Activated B cell treated with CpG ODN at 0.5 μM for 24 hours (primary cell): ENCODE measurements around the gene QDPR. TPM values are rescaled to one million over a fixed set of nuclear protein-coding genes. Genes with fewer than 3 reads are reported as not detected.

ENCODE experiments used
- ATAC-seq: fragments of 200-7000 bp; cut with Tn5 transposase; one replicate; pipeline ENCODE4 v1.10.0; 2021; ENCODE audit warnings: low read depth, mild to moderate bottlenecking, moderate library complexity
- CTCF ChIA-PET: fragments of 350-600 bp; sonication (Branson Sonifier 250); formaldehyde crosslinking; loops from one replicate; lab custom pipeline; 2021; ENCODE audit warnings: antibody characterized with exemption; lab: Charles Lee
- POLR2A ChIA-PET: fragments of 350-600 bp; sonication (Branson Sonifier 250); formaldehyde crosslinking; loops from one replicate; lab custom pipeline; 2021; ENCODE audit warnings: antibody characterized with exemption; lab: Charles Lee
- DNase-seq: peaks from one replicate; pipeline ENCODE4 v3.0.0; 2022
- H3K27ac Mint-ChIP-seq: one replicate; pipeline ENCODE4 v1.8.0; 2020; ENCODE audit warnings: mixed read lengths
- H3K27me3 Mint-ChIP-seq: one replicate; pipeline ENCODE4 v1.8.0; 2021; ENCODE audit warnings: mixed read lengths
- H3K36me3 Mint-ChIP-seq: one replicate; pipeline ENCODE4 v1.8.0; 2021; ENCODE audit warnings: low read depth, mixed read lengths
- H3K4me1 Mint-ChIP-seq: one replicate; pipeline ENCODE4 v1.8.0; 2021; ENCODE audit warnings: mixed read lengths
- H3K4me3 Mint-ChIP-seq: one replicate; pipeline ENCODE4 v1.8.0; 2020; ENCODE audit warnings: mild to moderate bottlenecking, mixed read lengths
- H3K9me3 Mint-ChIP-seq: one replicate; pipeline ENCODE4 v1.8.0; 2020; ENCODE audit warnings: mixed read lengths
- intact Hi-C: fragments of 100-400 bp; cut with micrococcal nuclease; formaldehyde crosslinking; loops from one replicate; pipeline ENCODE4 v1.15.1; 2024
- total RNA-seq: library from RNA; stranded (reverse); gene quantifications from 2 replicates; pipeline ENCODE4 v1.2.3, GENCODE V29; 2022
- TF ChIP-seq, protein P1 (sequence below): fragments of 200-600 bp; IDR thresholded peaks from one replicate; pipeline ENCODE4 v1.8.0; 2022; ENCODE audit warnings: antibody characterized with exemption, mild to moderate bottlenecking

The QDPR gene
- total RNA-seq, 1 donor from 2014 or later = 7.2 TPM

DNA sequence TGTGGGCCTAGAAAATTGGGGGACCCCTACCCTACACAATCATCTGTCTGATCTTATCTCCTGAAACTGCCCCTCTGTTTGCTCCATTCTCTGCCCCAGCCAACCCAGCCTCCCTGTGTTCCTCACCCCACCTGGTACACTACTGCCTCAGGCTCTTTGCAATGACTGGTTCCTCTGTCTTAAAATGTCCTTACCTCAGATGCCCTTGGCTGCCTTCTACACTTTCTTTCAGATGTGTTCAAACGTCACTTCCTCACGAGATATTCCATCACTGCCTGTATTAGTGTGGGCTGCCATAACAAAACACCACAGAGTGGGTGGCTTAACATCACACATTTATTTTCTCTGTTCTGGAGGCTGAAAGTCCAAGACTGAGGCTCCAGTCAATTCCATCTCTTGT lies 29.2 kb downstream of the QDPR start:
- Mint-ChIP-seq H3K9me3 (no peaks in the 10 kb centered on the region), H3K4me3 (no peak overlapping the region), H3K36me3 (peaks cover 18% of the 10 kb centered on the region), H3K4me1 (no peaks in the 10 kb centered on the region), H3K27ac (no peak overlapping the region), H3K27me3 (no peaks in the 10 kb centered on the region)
- ATAC-seq (no peak), DNase-seq (no peak)
- intact Hi-C loops = no loop called here
- TF ChIP-seq, protein P1, sequence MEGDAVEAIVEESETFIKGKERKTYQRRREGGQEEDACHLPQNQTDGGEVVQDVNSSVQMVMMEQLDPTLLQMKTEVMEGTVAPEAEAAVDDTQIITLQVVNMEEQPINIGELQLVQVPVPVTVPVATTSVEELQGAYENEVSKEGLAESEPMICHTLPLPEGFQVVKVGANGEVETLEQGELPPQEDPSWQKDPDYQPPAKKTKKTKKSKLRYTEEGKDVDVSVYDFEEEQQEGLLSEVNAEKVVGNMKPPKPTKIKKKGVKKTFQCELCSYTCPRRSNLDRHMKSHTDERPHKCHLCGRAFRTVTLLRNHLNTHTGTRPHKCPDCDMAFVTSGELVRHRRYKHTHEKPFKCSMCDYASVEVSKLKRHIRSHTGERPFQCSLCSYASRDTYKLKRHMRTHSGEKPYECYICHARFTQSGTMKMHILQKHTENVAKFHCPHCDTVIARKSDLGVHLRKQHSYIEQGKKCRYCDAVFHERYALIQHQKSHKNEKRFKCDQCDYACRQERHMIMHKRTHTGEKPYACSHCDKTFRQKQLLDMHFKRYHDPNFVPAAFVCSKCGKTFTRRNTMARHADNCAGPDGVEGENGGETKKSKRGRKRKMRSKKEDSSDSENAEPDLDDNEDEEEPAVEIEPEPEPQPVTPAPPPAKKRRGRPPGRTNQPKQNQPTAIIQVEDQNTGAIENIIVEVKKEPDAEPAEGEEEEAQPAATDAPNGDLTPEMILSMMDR = no peak
- POLR2A ChIA-PET = no interaction called here
- CTCF ChIA-PET = no interaction called here

DNA sequence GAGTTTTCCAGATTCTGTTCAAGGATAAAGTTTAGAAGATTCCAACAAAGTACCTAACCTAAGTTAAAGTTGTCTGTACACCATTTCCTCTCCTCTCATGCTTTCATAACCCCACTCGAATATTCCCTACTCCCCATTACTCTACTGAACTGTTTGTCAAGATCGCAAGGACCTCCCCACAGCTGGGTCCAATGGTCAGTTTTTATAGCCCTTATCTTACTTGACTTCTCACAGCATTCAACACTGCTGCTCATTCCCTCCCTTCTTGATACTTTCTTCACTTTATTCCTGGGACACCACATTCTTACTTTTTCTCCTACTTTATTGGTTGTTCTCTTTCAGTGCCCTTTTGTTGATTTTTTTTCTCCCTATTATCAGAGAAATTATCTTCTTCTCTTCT lies 30.9 kb downstream of the QDPR start:
- intact Hi-C loops = no loop called here
- ATAC-seq (no peak), DNase-seq (no peak)
- peaks cover 4% of the 10 kb centered on the region for H3K4me1 Mint-ChIP-seq
- peaks cover 8% of the 10 kb centered on the region for H3K36me3 Mint-ChIP-seq
- ChIA-PET POLR2A (no interaction called here), CTCF (interaction anchor here (0.8 kb wide), 1 partner anchor 9 kb away, joined by 4 read pairs; no protein-coding TSS in a partner anchor)
- TF ChIP-seq, protein P1 = no peak
- no peak overlapping the region for H3K4me3 Mint-ChIP-seq
- H3K27ac Mint-ChIP-seq = no peak overlapping the region
- no peaks in the 10 kb centered on the region for H3K27me3 Mint-ChIP-seq
- H3K9me3 Mint-ChIP-seq = no peaks in the 10 kb centered on the region

DNA sequence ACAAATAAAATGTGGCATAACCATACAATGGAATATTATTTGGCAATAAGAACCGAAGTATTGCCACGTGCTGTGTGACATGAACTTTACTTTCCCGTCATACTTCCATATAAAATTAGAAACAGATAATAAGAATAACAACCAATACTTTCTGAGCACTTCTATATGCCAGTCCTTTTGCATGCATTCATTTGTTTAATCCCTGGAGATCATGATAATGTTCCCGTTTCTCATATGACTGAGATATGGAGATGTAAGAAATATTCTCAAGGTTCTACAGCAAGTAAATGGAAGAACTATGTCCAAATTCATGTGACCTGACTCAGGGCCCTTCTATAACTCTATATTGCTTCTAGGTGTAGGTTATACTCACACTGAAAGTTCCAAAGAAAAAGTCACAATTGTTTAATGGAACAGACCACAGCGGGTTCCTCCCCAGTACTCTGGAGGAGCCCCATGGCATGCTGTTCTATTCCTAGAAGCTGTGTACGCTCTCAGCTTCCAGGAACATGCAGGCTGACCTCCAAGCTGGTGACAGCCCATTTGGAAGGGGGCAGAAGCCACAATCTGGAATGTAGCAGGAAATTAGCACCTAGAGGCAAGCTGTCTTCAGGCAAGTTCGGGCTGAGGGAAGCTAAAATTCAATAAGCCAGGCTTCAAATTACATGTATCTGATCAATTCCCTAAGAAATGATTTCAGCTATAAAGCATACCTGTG lies 31.5 kb downstream of the QDPR start:
- CTCF ChIA-PET = interaction anchor here (0.8 kb wide), 1 partner anchor 8 kb away, joined by 4 read pairs; no protein-coding TSS in a partner anchor
- no peaks in the 10 kb centered on the region for H3K27me3 Mint-ChIP-seq
- H3K36me3 Mint-ChIP-seq = peaks cover 8% of the 10 kb centered on the region

DNA sequence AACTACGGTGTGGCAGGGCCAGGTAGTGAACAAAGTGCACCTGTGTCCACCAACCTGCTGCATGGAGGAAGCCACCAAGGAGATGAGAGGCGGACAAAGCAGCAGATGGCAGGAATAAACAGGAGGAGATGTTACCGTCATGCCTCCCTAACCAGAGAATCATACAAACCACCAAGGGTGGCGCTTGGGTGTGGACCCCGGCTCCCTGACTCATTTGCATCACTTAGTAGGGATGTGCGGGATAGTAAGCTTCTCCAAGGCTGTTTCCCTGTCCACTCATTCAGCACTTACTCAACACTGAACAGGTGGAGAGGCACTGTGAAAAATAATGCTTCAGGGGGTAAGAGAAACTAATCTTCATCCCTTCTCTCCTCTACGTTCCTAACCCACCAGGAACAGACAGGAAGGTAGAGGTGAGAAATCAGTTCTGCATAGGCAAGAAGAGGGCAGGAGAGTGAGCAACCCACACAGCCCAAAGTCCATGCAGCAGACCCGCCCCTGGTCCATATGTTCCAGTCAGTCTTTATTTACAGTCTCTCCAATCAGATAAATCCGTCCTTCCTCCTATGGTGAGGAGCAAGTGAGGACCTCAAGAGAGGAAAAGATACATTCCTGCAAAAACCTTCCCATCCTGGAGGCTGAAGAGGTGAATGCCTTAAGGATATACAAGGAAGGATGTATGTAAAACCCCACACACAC lies 34.0 kb downstream of the QDPR start:
- no peak overlapping the region for H3K4me3 Mint-ChIP-seq
- no peaks in the 10 kb centered on the region for H3K9me3 Mint-ChIP-seq
- H3K4me1 Mint-ChIP-seq = peaks cover 4% of the 10 kb centered on the region
- no peak overlapping the region for H3K27ac Mint-ChIP-seq
- CTCF ChIA-PET = no interaction called here
- no peaks in the 10 kb centered on the region for H3K27me3 Mint-ChIP-seq
- DNase-seq = no peak
- H3K36me3 Mint-ChIP-seq = no peaks in the 10 kb centered on the region
- ATAC-seq = no peak
- TF ChIP-seq, protein P1 = no peak
- intact Hi-C loops = no loop called here
- POLR2A ChIA-PET = no interaction called here

More for the DNA sequence above, 31.5 kb downstream of the QDPR start:
- Mint-ChIP-seq H3K4me1 (peaks cover 4% of the 10 kb centered on the region), H3K27ac (no peak overlapping the region), H3K9me3 (no peaks in the 10 kb centered on the region), H3K4me3 (no peak overlapping the region)
- POLR2A ChIA-PET = no interaction called here
- TF ChIP-seq, protein P1 = no peak
- ATAC-seq = no peak
- DNase-seq = no peak
- intact Hi-C loops = no loop called here

DNA sequence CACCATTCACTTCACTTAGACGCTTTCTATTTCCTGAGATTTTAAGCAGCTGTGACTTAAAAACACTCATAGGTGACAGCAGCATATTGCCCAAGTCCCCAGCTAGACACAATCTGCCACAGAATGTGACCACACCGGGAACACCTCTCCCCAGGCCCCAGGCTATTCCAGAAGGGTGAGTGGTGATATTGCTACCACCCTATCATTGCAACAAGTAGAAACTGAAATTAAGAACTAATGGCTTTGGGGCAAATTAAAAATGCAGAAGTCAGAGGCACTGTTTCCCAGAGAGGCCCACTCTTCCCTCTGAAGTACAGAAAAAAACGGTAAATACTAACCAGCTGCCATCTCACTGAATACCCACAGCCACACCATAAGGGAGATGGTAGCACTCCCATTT lies 35.0 kb downstream of the QDPR start:
- H3K4me1 Mint-ChIP-seq = peaks cover 5% of the 10 kb centered on the region
- intact Hi-C loops = no loop called here
- no peaks in the 10 kb centered on the region for H3K9me3 Mint-ChIP-seq
- H3K4me3 Mint-ChIP-seq = no peak overlapping the region
- H3K27ac Mint-ChIP-seq = no peak overlapping the region
- POLR2A ChIA-PET = no interaction called here
- peaks cover 1% of the 10 kb centered on the region for H3K36me3 Mint-ChIP-seq
- CTCF ChIA-PET = no interaction called here
- no peaks in the 10 kb centered on the region for H3K27me3 Mint-ChIP-seq
- ATAC-seq = no peak
- TF ChIP-seq, protein P1 = no peak
- DNase-seq = no peak
